Tibial nerve (tissue), 4 donors: Measurements from ENCODE around the gene TRAP1. TPM values are rescaled to one million over a fixed set of nuclear protein-coding genes. Genes with fewer than 3 reads are reported as not detected.

Source experiments
- DNase-seq, 2 donors: peaks; one replicate each; pipeline ENCODE4 v3.0.0-alpha.2; 2019; ENCODE audit warnings: low spot score in 2 of 2
- H3K27ac ChIP-seq, 4 donors: fragments of 200-600 bp; sonication (generic) in 3 of 4; one replicate each; pipeline ENCODE4 v1.5.1; 2017 to 2019; ENCODE audit warnings: mild to moderate bottlenecking in 1 of 4
- H3K27me3 ChIP-seq, 2 donors: fragments of 200-600 bp; sonication (generic) in 1 of 2; one replicate each; pipeline versions ENCODE4 v1.5.1 to v1.6.0; 2017 to 2019
- H3K36me3 ChIP-seq, 3 donors: fragments of 200-600 bp; sonication (generic); one replicate each; pipeline ENCODE4 v1.5.1; 2018 to 2019
- H3K4me1 ChIP-seq, 4 donors: fragments of 200-600 bp; sonication (generic) in 3 of 4; one replicate each; pipeline ENCODE4 v1.5.1; 2017 to 2019
- H3K4me3 ChIP-seq, 4 donors: fragments of 200-600 bp; sonication (generic) in 3 of 4; one replicate each; pipeline ENCODE4 v1.5.1; 2017 to 2019; ENCODE audit warnings: mild to moderate bottlenecking in 1 of 4, moderate library complexity in 1 of 4
- H3K9me3 ChIP-seq, 4 donors: fragments of 200-600 bp; sonication (generic) in 3 of 4; one replicate each; pipeline ENCODE4 v1.5.1; 2017 to 2019
- CTCF ChIP-seq, 5 experiments: fragments of 200-600 bp in 3 of 5; fragments of 450-650 bp in 2 of 5; sonication (generic) in 3 of 5; IDR thresholded peaks; one replicate each; pipeline ENCODE4 v1.5.1; 2016 to 2019; ENCODE audit warnings: antibody characterized with exemption in 5 of 5, mild to moderate bottlenecking in 3 of 5, moderate library complexity in 2 of 5
- EP300 ChIP-seq, 2 donors: sonication (generic); formaldehyde crosslinking; IDR thresholded peaks; one replicate each; pipeline ENCODE4 v1.6.1; 2017; ENCODE audit warnings: antibody characterized with exemption in 2 of 2, mild to moderate bottlenecking in 1 of 2
- POLR2A ChIP-seq, 2 donors: fragments of 450-650 bp; IDR thresholded peaks; one replicate each; pipeline ENCODE4 v1.6.1; 2017; ENCODE audit warnings: antibody characterized with exemption in 2 of 2, mild to moderate bottlenecking in 2 of 2, moderate library complexity in 2 of 2
- WGBS, 2 donors: methylation state at CpG; one replicate each; pipeline ENCODE4 v1.1.5; 2018; 5-methylcytosine and 5-hydroxymethylcytosine counted together
- total RNA-seq, 4 donors: library from RNA; depleted of rRNA; stranded (reverse); fragments of >200 nt; gene quantifications; one replicate each; pipeline ENCODE4 v1.1.0, GENCODE V29; 2016

TRAP1 gene
- total RNA-seq, 4 donors from 2014 or later, result 61.6 to 146 (median 74.2) TPM

DNA sequence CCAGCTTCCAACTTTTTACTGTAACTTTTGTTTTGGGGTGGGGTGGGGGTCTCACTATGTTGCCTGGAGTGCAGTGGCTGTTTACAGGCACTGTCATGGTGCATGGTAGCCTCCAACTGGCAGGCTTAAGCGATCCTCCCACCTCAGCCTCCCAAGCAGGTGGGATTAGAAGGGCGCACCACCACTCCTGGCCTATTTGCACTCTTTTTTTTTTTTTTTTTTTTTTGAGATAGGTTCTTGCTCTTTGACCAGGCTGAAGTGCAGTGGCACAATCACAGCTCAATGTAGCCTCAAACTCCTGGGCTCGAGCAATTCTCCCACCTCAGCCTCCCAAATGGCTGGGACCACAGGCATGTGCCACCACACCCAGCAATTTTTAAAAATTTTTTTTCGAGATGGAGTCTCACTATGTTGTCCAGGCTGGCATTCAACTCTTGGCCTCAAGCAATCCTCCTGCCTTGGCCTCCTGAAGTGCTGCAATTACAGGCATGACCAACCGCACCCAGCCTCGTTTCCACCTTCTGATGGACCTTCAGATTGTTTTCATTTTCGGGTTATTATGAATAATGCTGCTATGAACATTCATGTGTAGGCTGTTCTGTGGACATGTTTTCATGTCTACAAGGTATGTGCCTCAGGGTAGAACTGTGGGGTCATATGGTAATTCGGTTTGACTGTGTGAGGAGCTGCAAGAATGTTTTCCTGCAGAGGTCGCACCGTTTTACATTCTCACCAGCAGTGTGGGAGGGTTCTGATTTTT lies 10.9 kb downstream of the TRAP1 start:
- DNase-seq, result no peak
- H3K36me3 ChIP-seq, result peaks cover 0 to 9% (median 0%) of the 10 kb centered on the region in 3 donors
- no peak for TF ChIP-seq EP300 (IDR thresholded peaks at IDR 0.05)
- TF ChIP-seq POLR2A (IDR thresholded peaks at IDR 0.05), result no peak
- no peak for TF ChIP-seq CTCF (IDR thresholded peaks at IDR 0.05)
- no peak overlapping the region for H3K27ac ChIP-seq
- no peak overlapping the region for H3K4me3 ChIP-seq
- WGBS, 2 donors, result 92 to 93% methylated on average over 10 of the region's 10 CpGs
- H3K27me3 ChIP-seq, result no peaks in the 10 kb centered on the region
- no peaks in the 10 kb centered on the region for H3K9me3 ChIP-seq
- H3K4me1 ChIP-seq, result no peaks in the 10 kb centered on the region

GRCh38 chr16:3702082-3702481 lies 15.2 kb downstream of the TRAP1 start:
- Histone ChIP-seq H3K27me3 (no peaks in the 10 kb centered on the region), H3K9me3 (no peaks in the 10 kb centered on the region), H3K36me3 (peaks cover 0 to 5% (median 0%) of the 10 kb centered on the region in 3 donors), H3K4me1 (no peaks in the 10 kb centered on the region), H3K4me3 (no peak overlapping the region), H3K27ac (no peak overlapping the region)
- no peak for DNase-seq
- 90 to 91% methylated on average over 7 of the region's 7 CpGs for WGBS, 2 donors
- TF ChIP-seq POLR2A (IDR thresholded peaks at IDR 0.05), result no peak
- no peak for TF ChIP-seq EP300 (IDR thresholded peaks at IDR 0.05)
- TF ChIP-seq CTCF (IDR thresholded peaks at IDR 0.05), result no peak

DNA sequence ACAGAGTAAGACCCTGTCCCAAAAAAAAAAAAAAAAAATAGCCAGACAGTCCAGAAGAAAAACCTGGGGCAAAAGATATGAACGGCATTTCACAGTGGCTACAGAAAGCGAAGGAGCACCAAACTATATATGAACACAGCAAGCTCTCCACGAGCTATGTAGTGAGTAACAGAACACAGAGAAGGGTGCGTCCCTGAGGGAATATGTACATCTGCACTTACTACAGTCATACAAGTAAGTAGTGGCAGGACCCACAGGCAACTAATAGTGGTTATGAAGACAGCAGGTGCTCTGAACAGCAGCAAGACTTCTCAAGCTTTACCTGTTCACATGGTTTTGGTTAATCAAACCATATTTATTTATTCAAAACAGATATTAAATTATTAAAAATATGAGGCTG lies 15.8 kb downstream of the TRAP1 start:
- no peaks in the 10 kb centered on the region for H3K27me3 ChIP-seq
- no peak for TF ChIP-seq POLR2A (IDR thresholded peaks at IDR 0.05)
- no peak for TF ChIP-seq EP300 (IDR thresholded peaks at IDR 0.05)
- TF ChIP-seq CTCF (IDR thresholded peaks at IDR 0.05), result no peak
- WGBS, 2 donors, result 77 to 80% methylated on average over 4 of the region's 4 CpGs
- no peaks in the 10 kb centered on the region for H3K9me3 ChIP-seq
- H3K4me3 ChIP-seq, result no peak overlapping the region
- H3K4me1 ChIP-seq, result peaks cover 0 to 2% (median 0%) of the 10 kb centered on the region in 4 donors
- no peak for DNase-seq
- peaks cover 0 to 5% (median 0%) of the 10 kb centered on the region in 3 donors for H3K36me3 ChIP-seq
- no peak overlapping the region for H3K27ac ChIP-seq

GRCh38 chr16:3698941-3699340 lies 18.4 kb downstream of the TRAP1 start:
- peaks cover 0 to 15% (median 0%) of the 10 kb centered on the region in 3 donors for H3K36me3 ChIP-seq

More at GRCh38 chr16:3698941-3699340, 18.4 kb downstream of the TRAP1 start:
- Histone ChIP-seq H3K4me3 (no peak overlapping the region), H3K27me3 (no peaks in the 10 kb centered on the region), H3K27ac (no peak overlapping the region), H3K4me1 (peaks cover 0 to 5% (median 0%) of the 10 kb centered on the region in 4 donors), H3K9me3 (no peaks in the 10 kb centered on the region)
- DNase-seq, result no peak
- WGBS, 2 donors, result 60 to 73% methylated on average over 4 of the region's 4 CpGs
- TF ChIP-seq EP300 (IDR thresholded peaks at IDR 0.05) (no peak), POLR2A (IDR thresholded peaks at IDR 0.05) (no peak), CTCF (IDR thresholded peaks at IDR 0.05) (no peak)
